NCI-H2081 treated with DMSO at 0.1 percent for 48 hours (cell line): ENCODE results near the gene C15orf39.
"Not testable (repeated sequence)": the region's sequence is repeated elsewhere in the genome, so short reads cannot be mapped to it uniquely, and the experiment has no call there.

ENCODE experiments used
- DNase-seq: peaks from one replicate; lab custom pipeline; 2025; lab: John Stamatoyannopoulos, UW

C15orf39 gene

DNA sequence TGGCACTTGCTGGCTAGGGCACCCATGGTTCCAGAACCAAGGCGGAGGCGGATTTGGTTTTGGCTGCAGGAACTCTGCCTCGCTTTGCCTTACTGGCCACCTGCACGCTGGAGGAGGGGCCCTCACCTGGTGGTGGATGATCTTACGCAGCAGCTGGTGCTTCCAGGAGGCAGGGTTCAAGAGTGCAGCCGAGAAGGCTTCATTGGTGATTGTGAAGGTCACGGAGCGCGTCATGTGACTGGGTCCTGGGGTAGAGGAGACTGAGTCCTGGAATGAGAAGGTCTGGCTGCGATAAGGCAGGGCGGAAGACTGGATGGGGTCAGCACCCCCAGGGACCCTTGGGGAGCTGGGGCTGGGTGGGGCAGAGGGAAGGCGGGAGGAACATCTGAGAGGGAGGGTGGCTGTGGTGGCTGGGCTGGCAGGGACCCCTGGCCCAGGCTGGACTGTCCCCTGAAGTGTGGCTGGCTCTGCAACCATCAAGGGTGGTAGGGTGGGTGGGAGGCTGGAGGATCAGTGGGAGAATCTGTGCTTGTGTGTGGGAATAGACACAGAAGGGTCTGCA, 30.7 kb downstream of the C15orf39 start:
- no peak for DNase-seq

DNA sequence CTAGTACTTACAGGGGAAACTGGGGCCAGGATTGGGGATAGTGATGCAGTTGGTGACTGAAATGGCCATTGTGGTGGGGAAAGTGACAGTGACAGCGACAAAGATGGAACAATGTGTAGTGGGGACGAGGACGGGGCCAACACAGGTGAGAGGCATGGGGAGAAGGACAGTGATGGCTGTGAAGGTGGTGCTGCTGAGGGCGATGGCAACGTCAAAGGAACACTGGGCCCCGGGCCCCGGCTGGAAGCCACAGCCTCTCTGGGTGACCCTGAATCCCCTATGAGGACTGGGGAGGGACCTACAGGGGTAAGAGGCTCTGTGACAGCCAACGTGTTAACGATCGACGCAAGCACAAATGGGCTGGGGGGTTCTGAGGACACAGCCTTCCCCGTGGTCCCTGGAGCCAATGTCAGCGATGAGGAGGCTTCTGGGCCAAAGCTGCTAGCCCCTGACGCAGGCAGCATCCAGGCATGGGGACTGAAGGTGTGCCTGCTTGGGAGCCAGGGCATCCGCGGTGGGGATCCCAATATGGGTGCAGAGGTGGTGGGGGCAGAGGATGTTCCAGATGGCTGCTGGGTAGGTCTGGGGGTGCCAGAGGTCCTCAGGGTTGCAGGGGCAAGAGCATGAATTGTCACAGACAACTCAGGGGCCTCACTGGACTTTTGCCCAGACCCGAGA, 31.3 kb downstream of the C15orf39 start:
- no peak for DNase-seq

- DNase-seq: no peak
These were observed 32.0 kb downstream of the C15orf39 start for GRCh38 chr15:75233504-75234190.

GRCh38 chr15:75234191-75234810, 32.6 kb downstream of the C15orf39 start:
- DNase-seq: no peak

- DNase-seq: no peak
These were observed 33.5 kb downstream of the C15orf39 start for GRCh38 chr15:75235051-75235673.

DNA sequence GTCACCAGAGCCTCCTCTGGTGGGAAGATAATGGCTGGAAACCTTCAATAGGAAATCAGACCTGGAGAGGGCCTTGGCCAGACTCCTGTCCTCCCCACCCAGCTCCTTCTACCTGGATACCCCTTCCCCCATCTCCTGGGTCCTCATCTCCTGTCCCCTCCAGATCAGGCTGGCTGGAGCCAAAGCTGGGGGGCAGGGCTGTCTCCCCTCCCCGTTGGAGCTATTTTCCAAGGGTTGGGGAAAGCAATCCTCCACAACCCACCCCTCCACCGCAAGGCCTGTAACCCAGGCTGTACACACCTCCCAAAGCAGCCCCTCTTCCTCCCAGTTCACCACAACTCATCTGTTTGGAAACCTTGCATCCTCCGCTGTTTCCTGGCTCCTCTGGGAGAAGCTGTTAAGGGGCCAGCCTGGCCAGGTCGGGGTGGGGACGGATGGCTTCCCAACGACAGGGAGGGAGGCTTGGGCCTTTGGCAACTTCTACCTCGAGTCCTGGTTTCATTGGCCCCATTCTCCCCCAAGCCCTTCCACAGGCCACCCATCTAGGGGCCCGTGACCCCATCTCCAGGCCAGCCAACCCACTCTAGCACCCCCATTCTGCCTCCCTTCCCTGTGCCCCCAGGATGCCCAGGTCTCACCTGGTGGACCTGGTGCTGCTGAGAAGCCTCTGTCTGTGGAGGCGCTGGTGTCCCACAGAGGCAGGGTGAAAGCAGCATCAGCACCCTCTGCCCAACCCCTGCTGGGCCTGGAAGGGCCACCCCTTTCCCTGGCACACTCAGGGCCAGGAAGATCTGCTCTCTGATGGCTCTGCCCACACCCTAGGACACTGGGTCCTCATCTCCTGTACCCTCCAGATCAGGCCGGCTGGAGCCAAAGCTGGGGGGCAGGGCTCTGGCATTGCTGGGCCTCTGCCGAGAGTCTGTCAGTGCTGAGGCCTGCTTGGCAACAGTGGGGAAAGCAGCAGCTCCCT, 34.4 kb downstream of the C15orf39 start:
- no peak for DNase-seq

DNA sequence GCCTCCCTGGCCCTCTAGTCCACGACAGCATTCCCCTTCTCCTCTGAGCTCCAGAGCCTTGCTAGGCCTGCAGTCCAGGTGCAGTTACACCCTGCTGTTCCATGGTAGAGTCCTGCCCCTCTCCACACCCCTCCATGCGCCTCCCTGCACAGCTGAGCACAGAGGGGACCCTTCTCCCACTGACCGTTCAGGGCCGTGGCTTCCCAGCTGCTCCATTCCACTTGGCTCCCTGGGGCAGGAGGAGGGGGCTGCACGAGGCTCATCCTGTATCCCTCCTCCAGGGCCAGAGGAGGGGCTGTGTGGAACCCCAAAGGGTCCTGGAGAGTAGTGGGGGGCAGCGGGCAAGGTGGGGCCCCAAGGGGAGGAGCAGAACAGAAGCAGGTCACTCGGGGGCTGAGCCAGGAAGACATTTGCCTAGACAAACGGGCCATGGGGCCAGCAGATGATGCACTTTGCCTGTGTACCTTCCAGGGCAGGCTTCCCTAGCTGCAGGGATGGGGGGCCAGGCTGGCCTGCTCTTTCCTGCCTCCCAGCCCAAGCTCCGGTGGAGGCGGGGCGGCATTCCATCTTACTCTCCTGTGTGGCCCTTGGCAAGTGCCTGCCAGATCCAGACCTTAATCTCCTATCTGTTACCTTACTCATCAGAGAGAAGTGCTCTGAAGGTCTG, 35.8 kb downstream of the C15orf39 start:
- no peak for DNase-seq

- no peak for DNase-seq
These were observed 36.5 kb downstream of the C15orf39 start for GRCh38 chr15:75238150-75238549.

DNA sequence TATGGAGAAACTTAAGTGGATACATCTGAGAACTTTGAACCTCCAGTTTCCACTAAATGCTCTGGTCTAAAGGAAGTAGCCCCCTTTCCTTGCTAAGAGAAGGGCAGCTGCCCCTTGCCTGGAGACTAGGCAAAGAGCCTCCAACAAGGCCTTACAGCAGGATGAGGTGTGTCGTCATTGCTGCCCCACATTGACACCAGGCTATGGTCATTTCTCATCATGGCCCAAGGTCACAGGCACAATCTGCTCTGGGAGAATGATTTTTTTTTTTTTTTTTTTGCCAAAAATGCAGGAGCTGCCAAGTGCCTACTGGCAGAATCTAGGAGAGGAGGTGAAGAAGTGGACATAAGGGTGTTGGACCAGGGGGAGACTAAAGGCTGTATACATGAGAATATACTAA, 44.1 kb downstream of the C15orf39 start:
- not testable (repeated sequence) for DNase-seq

- DNase-seq: not testable (repeated sequence)
These were observed 47.3 kb downstream of the C15orf39 start for GRCh38 chr15:75248991-75249390.

- DNase-seq: no peak
These were observed 48.0 kb downstream of the C15orf39 start for GRCh38 chr15:75249726-75250125.

- not testable (repeated sequence) for DNase-seq
These were observed 49.7 kb downstream of the C15orf39 start for GRCh38 chr15:75251343-75251742.

DNA sequence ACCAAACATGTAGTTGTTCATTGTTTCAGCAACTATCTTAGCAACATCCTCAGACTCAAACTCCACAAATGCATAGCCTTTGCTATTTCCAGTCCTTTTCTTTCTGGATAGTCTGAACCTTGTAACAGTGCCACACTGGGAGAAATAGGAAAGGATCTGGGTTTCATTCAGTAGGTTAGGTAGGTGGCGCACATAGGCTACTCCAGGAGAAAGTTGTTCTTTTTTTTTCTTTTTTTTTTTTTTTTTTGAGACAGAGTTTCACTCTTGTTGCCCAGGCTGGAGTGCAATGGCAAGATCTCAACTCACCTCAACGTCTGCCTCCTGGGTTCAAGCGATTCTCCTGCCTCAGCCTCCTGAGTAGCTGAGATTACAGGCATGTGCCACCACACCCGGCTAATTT, 50.6 kb downstream of the C15orf39 start:
- not testable (repeated sequence) for DNase-seq

GRCh38 chr15:75258034-75258433, 56.4 kb downstream of the C15orf39 start, which contains the start of gene GOLGA6C:
GOLGA6C (plus strand) TSS chr15:75258334; CDS start chr15:75258599, 265 bp downstream.
- not testable (repeated sequence) for DNase-seq

GRCh38 chr15:75258620-75259343, 57.1 kb downstream of the C15orf39 start:
- DNase-seq: not testable (repeated sequence)

GRCh38 chr15:75259873-75260272, 58.2 kb downstream of the C15orf39 start:
- DNase-seq: not testable (repeated sequence)
